Duodenal mucosa (tissue), 2 donors: ENCODE data around the gene MAP3K14.

Experiments used
- H3K27ac ChIP-seq: one replicate; pipeline ENCODE4 v1.7.0; 2013; ENCODE audit warnings: low read depth, low read length
- H3K27me3 ChIP-seq, 2 donors: one replicate each; pipeline ENCODE4 v1.7.0; 2013; ENCODE audit warnings: low read length in 2 of 2, control low read depth in 1 of 2; ENCODE audit not compliant: insufficient read depth in 2 of 2, control insufficient read depth in 1 of 2
- H3K36me3 ChIP-seq, 2 donors: one replicate each; pipeline ENCODE4 v1.7.0; 2013; ENCODE audit warnings: low read length in 2 of 2, control low read depth in 1 of 2; ENCODE audit not compliant: insufficient read depth in 2 of 2, control insufficient read depth in 1 of 2
- H3K4me1 ChIP-seq, 2 donors: one replicate each; pipeline ENCODE4 v1.7.0; 2013; ENCODE audit warnings: low read length in 2 of 2, control low read depth in 1 of 2; ENCODE audit not compliant: insufficient read depth in 2 of 2, control insufficient read depth in 1 of 2
- H3K4me3 ChIP-seq, 2 donors: one replicate each; pipeline ENCODE4 v1.7.0; 2013; ENCODE audit warnings: low read length in 2 of 2, low read depth in 1 of 2
- H3K9ac ChIP-seq, 2 donors: one replicate each; pipeline ENCODE4 v1.7.0; 2013; ENCODE audit warnings: low read length in 2 of 2, low read depth in 1 of 2
- H3K9me3 ChIP-seq, 2 donors: one replicate each; pipeline ENCODE4 v1.7.0; 2013; ENCODE audit warnings: low read length in 2 of 2, control low read depth in 1 of 2; ENCODE audit not compliant: control insufficient read depth in 1 of 2

Gene MAP3K14

DNA sequence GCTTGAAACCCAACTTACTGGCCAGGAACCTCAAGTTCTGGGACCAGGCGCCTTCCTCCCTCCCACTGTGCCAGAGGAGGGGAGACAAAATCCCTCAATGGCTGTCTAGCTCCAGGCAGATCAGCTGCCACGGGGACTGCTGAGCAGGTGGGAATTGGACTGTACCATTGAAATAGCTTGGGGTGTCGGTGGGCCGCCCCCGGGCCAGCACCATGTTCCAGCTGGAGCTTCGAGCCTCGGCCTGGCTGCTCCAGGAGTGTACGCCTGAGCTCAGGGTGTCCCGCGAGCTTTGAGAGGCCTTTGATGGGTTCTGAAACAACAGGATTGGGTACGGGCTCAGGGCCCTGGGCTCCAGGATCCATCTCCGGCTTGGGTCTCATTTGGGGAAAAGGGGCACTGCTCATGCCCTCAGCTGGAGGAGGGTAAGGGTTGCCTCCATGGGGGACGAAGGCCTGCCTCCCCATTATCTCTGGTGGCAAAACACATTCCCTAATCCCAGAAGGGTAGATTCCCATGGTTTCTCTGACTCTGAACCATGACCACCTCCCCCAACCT lies 50.4 kb downstream of the MAP3K14 start:
- Histone ChIP-seq H3K4me3 (no peak overlapping the region), H3K9me3 (no peaks in the 10 kb centered on the region), H3K27me3 (no peaks in the 10 kb centered on the region), H3K27ac (peak overlapping the region; percentile 32), H3K4me1 (peaks cover 43 to 45% of the 10 kb centered on the region in 2 donors), H3K9ac (peak overlapping the region in 1 of 2 donors; percentile 15), H3K36me3 (peaks cover 40 to 74% of the 10 kb centered on the region in 2 donors)

DNA sequence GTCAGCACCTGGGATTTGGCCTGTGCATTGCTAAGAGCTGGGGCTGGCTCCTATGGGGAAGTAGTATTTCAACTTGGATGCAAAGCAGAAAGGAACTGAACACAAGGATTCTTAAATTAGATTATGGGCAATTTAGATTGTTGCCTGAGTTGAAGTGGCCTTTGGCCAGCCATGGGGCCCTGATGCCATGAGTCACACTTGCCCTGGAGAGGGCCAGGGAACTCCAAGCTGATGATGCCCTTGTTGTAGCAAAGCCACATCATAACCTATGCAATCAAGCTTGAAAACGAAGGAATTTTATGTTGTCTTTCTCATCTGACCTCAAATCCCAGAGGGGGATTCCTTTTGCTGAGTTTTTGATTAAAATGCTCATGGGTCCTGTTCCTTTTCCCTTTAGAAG lies 51.0 kb downstream of the MAP3K14 start:
- H3K27ac ChIP-seq: peak overlapping the region; percentile 32
- no peaks in the 10 kb centered on the region for H3K9me3 ChIP-seq
- no peak overlapping the region for H3K9ac ChIP-seq
- no peak overlapping the region for H3K4me3 ChIP-seq
- peaks cover 48 to 49% of the 10 kb centered on the region in 2 donors for H3K4me1 ChIP-seq
- peaks cover 38 to 70% of the 10 kb centered on the region in 2 donors for H3K36me3 ChIP-seq
- no peaks in the 10 kb centered on the region for H3K27me3 ChIP-seq

DNA sequence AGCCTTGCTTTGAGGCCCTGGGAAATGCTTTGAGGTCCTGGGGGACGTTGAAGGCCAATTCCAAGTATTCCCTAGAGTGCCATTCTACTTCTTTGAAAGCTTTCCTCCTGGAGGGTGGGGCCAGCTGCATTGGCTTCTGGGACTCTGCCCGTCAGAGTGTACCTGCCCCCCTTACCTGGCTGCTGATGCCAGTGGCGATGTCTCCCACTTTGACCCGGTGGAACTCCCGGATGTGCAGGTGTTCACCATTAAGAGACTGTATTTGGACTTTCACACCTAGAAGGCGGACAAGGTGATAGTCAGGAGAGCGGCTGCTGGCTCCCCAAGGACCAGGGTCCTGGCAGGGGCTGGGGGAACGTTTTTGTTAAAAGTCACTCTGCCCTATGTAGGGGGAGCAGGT lies 51.8 kb downstream of the MAP3K14 start:
- Histone ChIP-seq H3K4me1 (peaks cover 48 to 49% of the 10 kb centered on the region in 2 donors), H3K27ac (peak overlapping the region; percentile 22), H3K9ac (peak overlapping the region in 1 of 2 donors; percentile 51), H3K4me3 (no peak overlapping the region), H3K36me3 (peaks cover 30 to 62% of the 10 kb centered on the region in 2 donors), H3K27me3 (no peaks in the 10 kb centered on the region), H3K9me3 (no peaks in the 10 kb centered on the region)

DNA sequence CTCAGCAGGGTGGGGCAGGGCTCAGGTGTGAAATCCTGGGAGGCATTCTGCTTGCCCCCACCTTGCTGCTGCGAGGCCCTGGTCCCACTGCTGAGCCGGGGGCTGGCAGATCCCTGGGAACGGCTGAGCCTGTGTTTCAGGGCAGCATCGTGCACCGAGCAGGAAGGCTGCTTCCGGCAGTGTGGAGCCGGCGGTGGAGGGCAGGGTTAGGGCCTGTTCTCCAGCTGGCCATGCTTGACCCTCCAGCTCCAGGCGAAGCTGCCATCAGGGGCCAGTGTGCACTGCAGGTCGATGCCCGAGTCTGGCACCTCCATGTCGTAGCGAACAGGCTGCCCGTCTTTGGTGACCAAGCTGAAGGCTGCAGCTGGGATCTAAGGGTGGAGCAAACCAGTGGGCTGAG lies 52.4 kb downstream of the MAP3K14 start:
- Histone ChIP-seq H3K9me3 (no peaks in the 10 kb centered on the region), H3K4me1 (peaks cover 48 to 49% of the 10 kb centered on the region in 2 donors), H3K9ac (peak overlapping the region in 1 of 2 donors; percentile 51), H3K36me3 (peaks cover 30 to 56% of the 10 kb centered on the region in 2 donors), H3K27me3 (no peaks in the 10 kb centered on the region), H3K27ac (peak overlapping the region; percentile 22), H3K4me3 (no peak overlapping the region)

DNA sequence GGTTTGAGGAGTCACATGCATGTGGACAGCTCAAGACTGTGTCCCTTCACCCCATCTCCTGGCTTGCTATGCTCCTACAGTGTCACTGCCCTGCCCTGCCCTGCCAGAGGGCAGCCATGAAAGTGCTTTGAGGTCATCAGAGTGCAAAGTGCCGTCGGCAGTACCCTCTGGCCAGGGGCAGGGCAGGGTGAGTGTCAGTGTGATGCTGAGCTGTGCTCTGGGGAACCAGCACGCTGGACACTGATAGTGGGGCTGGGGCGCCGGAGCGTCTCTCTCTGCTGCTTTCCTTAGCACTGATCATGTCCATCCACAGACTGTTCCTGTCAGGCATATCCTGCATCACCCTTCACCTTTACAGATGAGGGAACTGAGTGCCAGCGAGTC lies 53.4 kb downstream of the MAP3K14 start:
- Histone ChIP-seq H3K4me3 (no peak overlapping the region), H3K9me3 (no peaks in the 10 kb centered on the region), H3K9ac (no peak overlapping the region), H3K36me3 (peaks cover 30 to 47% of the 10 kb centered on the region in 2 donors), H3K4me1 (peaks cover 48 to 49% of the 10 kb centered on the region in 2 donors), H3K27me3 (no peaks in the 10 kb centered on the region), H3K27ac (no peak overlapping the region)

DNA sequence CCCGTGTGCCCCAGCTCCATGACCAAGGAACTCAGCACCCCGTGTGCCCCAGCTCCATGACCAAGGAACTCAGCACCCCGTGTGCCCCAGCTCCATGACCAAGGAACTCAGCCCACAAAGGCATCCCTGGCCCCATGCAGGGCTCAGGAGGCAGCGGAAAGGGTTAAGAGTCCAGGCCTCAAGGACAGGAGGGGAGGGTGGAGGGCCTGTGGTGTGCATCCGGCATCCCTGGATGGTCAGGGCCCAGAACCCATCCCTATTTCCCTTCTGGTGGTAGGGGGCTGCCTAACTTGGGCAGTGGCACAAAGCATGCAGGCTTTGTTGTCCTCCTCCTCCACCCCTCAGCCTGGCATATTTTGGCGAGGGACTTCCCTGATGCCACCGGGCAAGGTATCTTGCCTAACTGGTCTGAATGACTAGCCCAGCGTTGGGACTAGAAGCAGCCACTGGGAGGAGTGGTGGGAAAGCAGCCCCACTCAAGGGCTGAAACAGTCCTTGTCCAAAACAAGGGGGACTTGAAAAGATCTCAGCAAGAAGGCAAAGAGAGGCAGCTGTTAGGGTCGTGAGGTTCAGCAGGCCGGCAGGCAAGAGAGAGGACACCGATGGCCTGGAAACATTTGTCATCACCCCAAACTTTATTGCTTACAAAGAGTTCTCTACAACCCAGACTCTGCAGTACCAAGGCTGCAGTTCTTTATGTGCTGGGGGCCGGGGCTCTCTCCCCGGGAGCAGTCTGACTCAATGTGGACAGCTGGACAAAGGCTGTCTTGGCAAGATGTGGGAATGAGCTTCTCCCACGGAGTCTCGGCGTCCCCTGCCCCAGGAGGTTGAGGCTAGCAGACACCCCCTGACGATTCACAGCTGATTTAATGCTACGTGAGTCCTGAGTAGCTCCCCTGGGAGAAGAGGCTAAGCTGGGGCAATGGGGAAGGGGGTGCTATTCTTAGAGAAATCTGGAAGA lies 54.0 kb downstream of the MAP3K14 start:
- Histone ChIP-seq H3K4me1 (peaks cover 48 to 49% of the 10 kb centered on the region in 2 donors), H3K27ac (no peak overlapping the region), H3K4me3 (peak overlapping the region; percentile 66 to 74), H3K27me3 (no peaks in the 10 kb centered on the region), H3K9me3 (no peaks in the 10 kb centered on the region), H3K9ac (peak overlapping the region; percentile 55 to 62), H3K36me3 (peaks cover 27 to 40% of the 10 kb centered on the region in 2 donors)

DNA sequence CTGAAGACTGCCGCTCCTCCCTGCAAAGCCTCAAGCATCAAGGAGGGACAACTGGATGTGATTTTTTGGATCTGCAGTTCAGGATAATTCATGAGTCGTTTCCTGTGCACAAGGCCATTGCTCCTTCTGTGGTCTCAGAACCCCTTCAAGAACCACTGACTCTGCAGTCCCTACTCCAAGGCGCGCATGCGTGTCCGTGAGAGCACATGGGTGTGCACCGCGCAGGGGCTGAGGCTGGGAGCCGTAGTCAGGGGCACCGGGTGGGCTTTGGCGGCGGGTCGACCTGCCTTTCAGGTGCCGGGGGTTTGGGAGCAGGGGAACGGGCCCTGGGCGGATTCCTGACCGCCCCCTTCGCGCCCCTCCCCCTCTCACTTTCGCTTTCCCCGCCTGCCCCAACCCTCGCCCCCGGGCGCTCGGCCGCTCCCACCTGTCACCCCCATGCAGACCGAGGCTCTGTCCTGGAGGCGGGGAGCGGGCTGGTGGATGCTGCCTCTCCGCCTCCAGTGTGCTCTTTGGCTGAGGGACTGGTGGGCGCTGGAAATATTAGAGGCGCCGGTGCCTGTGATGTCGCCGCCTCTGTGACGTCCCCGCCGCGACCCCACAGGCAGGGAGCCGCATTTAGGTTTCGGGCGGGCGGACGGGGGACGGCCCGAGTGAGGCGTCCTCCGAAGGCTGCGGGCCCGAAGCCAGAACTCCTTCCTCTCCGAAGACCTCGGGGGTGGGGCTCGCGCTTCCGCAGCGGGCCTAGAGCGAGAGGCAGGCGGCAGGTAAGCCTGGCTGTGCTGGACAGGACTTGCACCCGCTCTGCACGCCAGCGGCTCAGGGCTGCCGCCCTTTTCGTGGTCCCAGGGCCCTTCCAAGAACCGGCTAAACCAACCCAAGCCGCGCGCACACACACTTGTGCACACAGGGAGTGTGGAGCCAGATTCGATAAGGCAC lies 55.0 kb downstream of the MAP3K14 start, which contains the start of gene SPATA32:
Gene SPATA32, minus strand, starts transcription at position 518 of the 939 bp plus-strand sequence. Its CDS starts 78 bp downstream, at position 440.
- peaks cover 49% of the 10 kb centered on the region in 2 donors for H3K4me1 ChIP-seq
- peak within 1 kb of the TSS; percentile 55 to 62 for H3K9ac ChIP-seq
- H3K27ac ChIP-seq: no peak within 1 kb of the TSS
- no peaks in the 10 kb centered on the region for H3K9me3 ChIP-seq
- peak within 1 kb of the TSS; percentile 66 to 74 for H3K4me3 ChIP-seq
- no peaks in the 10 kb centered on the region for H3K27me3 ChIP-seq
- H3K36me3 ChIP-seq: peaks cover 21 to 31% of the 10 kb centered on the region in 2 donors

DNA sequence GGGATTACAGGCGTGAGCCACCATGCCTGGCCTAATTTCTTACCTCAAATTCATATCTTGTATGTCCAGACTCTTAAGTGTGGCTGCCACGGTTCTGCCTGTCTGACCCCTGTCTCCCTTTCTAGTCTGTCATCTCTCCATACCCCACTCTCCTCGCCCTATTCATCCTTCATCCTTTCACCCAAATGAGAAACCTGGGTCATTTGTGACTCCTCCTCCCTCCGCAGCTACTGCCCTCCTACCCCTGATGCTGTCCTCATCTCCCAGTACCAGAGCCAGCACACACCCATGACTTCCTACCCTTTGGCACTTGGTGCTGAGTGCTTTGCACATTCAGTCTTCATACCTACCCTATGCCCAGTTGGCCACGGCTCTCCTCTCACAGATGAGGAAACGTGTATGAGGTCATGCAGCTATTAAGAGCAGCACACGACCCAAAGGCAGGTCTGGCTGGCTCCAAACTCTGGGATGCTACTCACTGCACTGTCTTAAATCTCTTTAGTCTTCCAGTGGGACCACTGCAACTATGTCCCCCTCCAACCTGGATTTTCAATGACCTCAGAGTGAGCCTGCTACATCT lies 56.5 kb downstream of the MAP3K14 start:
- no peaks in the 10 kb centered on the region for H3K9me3 ChIP-seq
- no peak overlapping the region for H3K4me3 ChIP-seq
- H3K4me1 ChIP-seq: peaks cover 42 to 47% of the 10 kb centered on the region in 2 donors
- H3K9ac ChIP-seq: no peak overlapping the region
- no peaks in the 10 kb centered on the region for H3K27me3 ChIP-seq
- H3K27ac ChIP-seq: no peak overlapping the region
- H3K36me3 ChIP-seq: peaks cover 15 to 22% of the 10 kb centered on the region in 2 donors

DNA sequence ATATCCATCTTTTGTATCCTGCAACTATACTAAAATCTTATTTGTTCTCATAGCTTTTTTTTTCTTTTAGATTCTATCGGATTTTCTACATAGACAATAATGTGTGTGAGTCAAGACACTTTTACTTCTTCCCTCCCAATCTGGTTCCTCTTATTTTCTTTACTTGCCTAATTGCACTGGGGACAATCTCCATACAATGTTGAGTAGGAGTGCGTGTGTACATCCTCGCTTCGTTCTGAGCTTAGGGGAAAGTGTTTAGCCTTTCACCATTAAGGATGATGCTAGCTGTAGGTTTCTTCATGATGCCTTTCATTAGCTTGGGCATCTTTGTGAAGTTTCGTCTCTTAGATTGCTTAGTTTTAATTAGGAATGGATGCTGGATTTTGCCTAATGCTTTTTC lies 57.8 kb downstream of the MAP3K14 start:
- peaks cover 29 to 34% of the 10 kb centered on the region in 2 donors for H3K4me1 ChIP-seq
- no peaks in the 10 kb centered on the region for H3K27me3 ChIP-seq
- H3K36me3 ChIP-seq: peaks cover 6 to 10% of the 10 kb centered on the region in 2 donors
- H3K27ac ChIP-seq: no peak overlapping the region
- H3K4me3 ChIP-seq: no peak overlapping the region
- no peak overlapping the region for H3K9ac ChIP-seq
- no peaks in the 10 kb centered on the region for H3K9me3 ChIP-seq
